H9 (cell line): Measurements from ENCODE around the gene SERTAD1. TPM values are rescaled to one million over a fixed set of nuclear protein-coding genes. Genes with fewer than 3 reads are reported as not detected.

ENCODE experiments used
- DNase-seq: peaks from one replicate; pipeline ENCODE4 v3.0.0-alpha.2; 2017
- H2AFZ ChIP-seq: one replicate; pipeline ENCODE4 v1.6.1; 2013; ENCODE audit warnings: mild to moderate bottlenecking, low read length, control low read depth, moderate library complexity
- H2AK5ac ChIP-seq: 2 replicates; pipeline ENCODE4 v1.6.1; 2013; ENCODE audit warnings: low read length, control low read depth, mixed read lengths; ENCODE audit not compliant: insufficient read length
- H2BK120ac ChIP-seq: one replicate; pipeline ENCODE4 v1.6.1; 2013; ENCODE audit warnings: low read depth, mild to moderate bottlenecking, low read length, control low read depth, inconsistent platforms; ENCODE audit not compliant: poor library complexity, severe bottlenecking
- H2BK12ac ChIP-seq: 2 replicates; pipeline ENCODE4 v1.6.1; 2013; ENCODE audit warnings: low read length, control low read depth, mixed read lengths, low read depth; ENCODE audit not compliant: insufficient read length
- H2BK15ac ChIP-seq: 2 replicates; pipeline ENCODE4 v1.6.1; 2013; ENCODE audit warnings: low read depth, low read length, control low read depth
- H2BK20ac ChIP-seq: one replicate; pipeline ENCODE4 v1.6.1; 2013; ENCODE audit warnings: low read depth, mild to moderate bottlenecking, low read length, control low read depth, inconsistent platforms; ENCODE audit not compliant: poor library complexity, severe bottlenecking
- H2BK5ac ChIP-seq: 2 replicates; pipeline ENCODE4 v1.6.1; 2013; ENCODE audit warnings: low read length, control low read depth, mixed read lengths; ENCODE audit not compliant: insufficient read length
- H3K14ac ChIP-seq: 2 replicates; pipeline ENCODE4 v1.6.1; 2013; ENCODE audit warnings: low read length, control low read depth; ENCODE audit not compliant: insufficient read depth
- H3K18ac ChIP-seq: 2 replicates; pipeline ENCODE4 v1.6.1; 2013; ENCODE audit warnings: low read depth, mild to moderate bottlenecking, mixed read lengths, low read length, control low read depth; ENCODE audit not compliant: insufficient read length
- H3K23ac ChIP-seq: 2 replicates; pipeline ENCODE4 v1.6.1; 2013; ENCODE audit warnings: low read length, control low read depth, mixed read lengths, low read depth; ENCODE audit not compliant: insufficient read length
- H3K23me2 ChIP-seq: 2 replicates; pipeline ENCODE4 v1.6.1; 2013; ENCODE audit warnings: low read depth, mild to moderate bottlenecking, mixed read lengths, low read length, control low read depth; ENCODE audit not compliant: insufficient read length, poor library complexity, severe bottlenecking
- H3K27ac ChIP-seq: 2 replicates; pipeline ENCODE4 v1.5.1; 2013; ENCODE audit warnings: low read length, control low read depth, mixed read lengths, low read depth; ENCODE audit not compliant: insufficient read length
- H3K27me3 ChIP-seq: 2 replicates; pipeline ENCODE4 v1.6.1; 2013; ENCODE audit warnings: low read length, control low read depth, inconsistent platforms; ENCODE audit not compliant: insufficient read depth
- H3K4ac ChIP-seq: 2 replicates; pipeline ENCODE4 v1.6.1; 2013; ENCODE audit warnings: low read depth, mild to moderate bottlenecking, control low read depth, inconsistent platforms, low read length, moderate library complexity
- H3K4me1 ChIP-seq: 2 replicates; pipeline ENCODE4 v1.6.1; 2013; ENCODE audit warnings: low read length, control low read depth, inconsistent platforms; ENCODE audit not compliant: insufficient read depth
- H3K4me2 ChIP-seq: 2 replicates; pipeline ENCODE4 v1.6.1; 2013; ENCODE audit warnings: low read length, control low read depth, mixed read lengths; ENCODE audit not compliant: insufficient read length, insufficient read depth
- H3K56ac ChIP-seq: 2 replicates; pipeline ENCODE4 v1.6.1; 2013; ENCODE audit warnings: low read depth, mild to moderate bottlenecking, mixed read lengths, low read length, control low read depth; ENCODE audit not compliant: insufficient read length
- H3K79me1 ChIP-seq: 2 replicates; pipeline ENCODE4 v1.6.1; 2013; ENCODE audit warnings: low read depth, mild to moderate bottlenecking, moderate library complexity, low read length, control low read depth, inconsistent platforms; ENCODE audit not compliant: insufficient read depth, poor library complexity, severe bottlenecking
- H3K79me2 ChIP-seq: 2 replicates; pipeline ENCODE4 v1.6.1; 2013; ENCODE audit warnings: low read length, control low read depth, inconsistent platforms; ENCODE audit not compliant: insufficient read depth
- H3K9ac ChIP-seq: 2 replicates; pipeline ENCODE4 v1.6.1; 2013; ENCODE audit warnings: low read length, control low read depth, mixed read lengths; ENCODE audit not compliant: insufficient read length; ENCODE audit errors: extremely low read depth
- H3K9me3 ChIP-seq: one replicate; pipeline ENCODE4 v1.6.1; 2013; ENCODE audit warnings: low read depth, low read length, inconsistent platforms; ENCODE audit not compliant: control insufficient read depth
- H3T11ph ChIP-seq: one replicate; pipeline ENCODE4 v1.6.1; 2013; ENCODE audit warnings: mild to moderate bottlenecking, low read length, control low read depth, inconsistent platforms
- H4K20me1 ChIP-seq: one replicate; pipeline ENCODE4 v1.6.1; 2013; ENCODE audit not compliant: control insufficient read depth, insufficient read length, insufficient read depth
- H4K5ac ChIP-seq: 2 replicates; pipeline ENCODE4 v1.6.1; 2013; ENCODE audit warnings: low read depth, mild to moderate bottlenecking, mixed read lengths, low read length, control low read depth; ENCODE audit not compliant: insufficient read length
- H4K8ac ChIP-seq: replicated peaks from 2 replicates; pipeline ENCODE4 v1.6.1; 2013; ENCODE audit warnings: low read length, control low read depth, mixed read lengths, low read depth; ENCODE audit not compliant: insufficient read length
- H4K91ac ChIP-seq: 2 replicates; pipeline ENCODE4 v1.6.1; 2013; ENCODE audit warnings: low read depth, mild to moderate bottlenecking, moderate library complexity, mixed read lengths, low read length, control low read depth; ENCODE audit not compliant: insufficient read length
- H3K27ac Mint-ChIP-seq, 3 experiments: 2 replicates in 2 of 3; 3 replicates in 1 of 3; pipeline ENCODE4 v1.8.0; 2020 to 2021; ENCODE audit warnings: mixed read lengths in 3 of 3, mild to moderate bottlenecking in 1 of 3, moderate library complexity in 1 of 3
- H3K27me3 Mint-ChIP-seq: 2 replicates; pipeline ENCODE4 v1.8.0; 2021; ENCODE audit warnings: low read depth, mild to moderate bottlenecking, moderate library complexity, mixed read lengths
- H3K36me3 Mint-ChIP-seq, 3 experiments: 2 replicates in 2 of 3; 3 replicates in 1 of 3; pipeline ENCODE4 v1.8.0; 2020 to 2021; ENCODE audit warnings: low read depth in 3 of 3, mixed read lengths in 3 of 3; ENCODE audit not compliant: insufficient read depth in 1 of 3
- H3K4me1 Mint-ChIP-seq, 2 experiments: 2 replicates each; pipeline ENCODE4 v1.8.0; 2020; ENCODE audit warnings: mixed read lengths in 2 of 2
- H3K4me3 Mint-ChIP-seq, 2 experiments: 2 replicates in 1 of 2; 3 replicates in 1 of 2; pipeline ENCODE4 v1.8.0; 2020 to 2021; ENCODE audit warnings: mild to moderate bottlenecking in 2 of 2, mixed read lengths in 2 of 2, moderate library complexity in 1 of 2
- H3K9me3 Mint-ChIP-seq, 2 experiments: 2 replicates in 1 of 2; 3 replicates in 1 of 2; pipeline ENCODE4 v1.8.0; 2020; ENCODE audit warnings: mild to moderate bottlenecking in 2 of 2, mixed read lengths in 2 of 2, moderate library complexity in 1 of 2
- WGBS: extraction: QIAGEN DNeasy Blood & Tissue Kit; methylation state at CpG from one replicate; pipeline ENCODE4 v1.1.7; 2013; ENCODE audit warnings: missing lambda C conversion rate, low lambda C conversion rate, mixed read lengths; ENCODE audit not compliant: insufficient read length; ENCODE audit errors: extremely low coverage; 5-methylcytosine and 5-hydroxymethylcytosine counted together
- total RNA-seq: library from RNA; stranded (reverse); gene quantifications from 2 replicates; pipeline ENCODE4 v1.2.1, GENCODE V29; 2021
- TF ChIP-seq, protein P1 (sequence below): fragments of 200-600 bp; sonication (generic); conservative IDR thresholded peaks from 3 replicates; pipeline ENCODE4 v1.8.0; 2021; ENCODE audit warnings: antibody characterized with exemption, mild to moderate bottlenecking

The SERTAD1 gene
- total RNA-seq, 1 experiment from 2014 or later: 7.9 TPM

GRCh38 chr19:40392894-40393517, 32.8 kb downstream of the SERTAD1 start:
- Histone ChIP-seq H2BK5ac (no peak overlapping the region), H2BK15ac (no peak overlapping the region), H3K14ac (no peak overlapping the region; the same call in 1 of the 2 replicates), H2BK120ac (no peak overlapping the region), H3K4me1 (no peaks in the 10 kb centered on the region), H3K9me3 (no peaks in the 10 kb centered on the region), H4K8ac (no peak overlapping the region), H3K79me1 (no peaks in the 10 kb centered on the region), H3K79me2 (no peaks in the 10 kb centered on the region), H3K4me2 (no peak overlapping the region), H3T11ph (no peak overlapping the region), H2BK20ac (no peak overlapping the region), H3K27ac (no peak overlapping the region), H4K5ac (no peak overlapping the region), H3K56ac (no peak overlapping the region), H3K27me3 (no peaks in the 10 kb centered on the region; the same call in 1 of the 2 replicates), H3K18ac (no peak overlapping the region), H3K9ac (no peak overlapping the region), H3K23ac (no peak overlapping the region), H2AK5ac (no peak overlapping the region), H4K91ac (no peak overlapping the region), H2BK12ac (no peak overlapping the region), H2AFZ (no peak overlapping the region), H3K23me2 (no peaks in the 10 kb centered on the region), H3K4ac (no peak overlapping the region), H4K20me1 (no peaks in the 10 kb centered on the region)
- Mint-ChIP-seq H3K27ac (peak overlapping the region in 1 of 3 experiments; percentile 34; a peak in 2 of 7 replicates), H3K9me3 (no peaks in the 10 kb centered on the region), H3K4me3 (no peak overlapping the region), H3K4me1 (peaks cover 7 to 12% of the 10 kb centered on the region in 2 experiments), H3K36me3 (no peaks in the 10 kb centered on the region; a peak in 1 of 7 replicates), H3K27me3 (peaks cover 9% of the 10 kb centered on the region)
- no CpG with 5 or more reads among the region's 9 CpGs for WGBS
- TF ChIP-seq, protein P1, sequence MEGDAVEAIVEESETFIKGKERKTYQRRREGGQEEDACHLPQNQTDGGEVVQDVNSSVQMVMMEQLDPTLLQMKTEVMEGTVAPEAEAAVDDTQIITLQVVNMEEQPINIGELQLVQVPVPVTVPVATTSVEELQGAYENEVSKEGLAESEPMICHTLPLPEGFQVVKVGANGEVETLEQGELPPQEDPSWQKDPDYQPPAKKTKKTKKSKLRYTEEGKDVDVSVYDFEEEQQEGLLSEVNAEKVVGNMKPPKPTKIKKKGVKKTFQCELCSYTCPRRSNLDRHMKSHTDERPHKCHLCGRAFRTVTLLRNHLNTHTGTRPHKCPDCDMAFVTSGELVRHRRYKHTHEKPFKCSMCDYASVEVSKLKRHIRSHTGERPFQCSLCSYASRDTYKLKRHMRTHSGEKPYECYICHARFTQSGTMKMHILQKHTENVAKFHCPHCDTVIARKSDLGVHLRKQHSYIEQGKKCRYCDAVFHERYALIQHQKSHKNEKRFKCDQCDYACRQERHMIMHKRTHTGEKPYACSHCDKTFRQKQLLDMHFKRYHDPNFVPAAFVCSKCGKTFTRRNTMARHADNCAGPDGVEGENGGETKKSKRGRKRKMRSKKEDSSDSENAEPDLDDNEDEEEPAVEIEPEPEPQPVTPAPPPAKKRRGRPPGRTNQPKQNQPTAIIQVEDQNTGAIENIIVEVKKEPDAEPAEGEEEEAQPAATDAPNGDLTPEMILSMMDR: peak; percentile 28; the same call in 2 of the 3 replicates
- DNase-seq: no peak
